C4-2B (cell line): Measurements from ENCODE around the gene MAPK1IP1L.
"Not testable (repeated sequence)": the region's sequence is repeated elsewhere in the genome, so short reads cannot be mapped to it uniquely, and the experiment has no call there.

Experiments
- ZFX ChIP-seq: fragments of 450-650 bp; IDR thresholded peaks from 2 replicates; pipeline ENCODE4 v1.6.1; 2017
- TF ChIP-seq, protein P1 (sequence below): fragments of 450-650 bp; conservative IDR thresholded peaks from 2 replicates; pipeline ENCODE4 v1.5.1; 2017; ENCODE audit warnings: mild to moderate bottlenecking

DNA sequence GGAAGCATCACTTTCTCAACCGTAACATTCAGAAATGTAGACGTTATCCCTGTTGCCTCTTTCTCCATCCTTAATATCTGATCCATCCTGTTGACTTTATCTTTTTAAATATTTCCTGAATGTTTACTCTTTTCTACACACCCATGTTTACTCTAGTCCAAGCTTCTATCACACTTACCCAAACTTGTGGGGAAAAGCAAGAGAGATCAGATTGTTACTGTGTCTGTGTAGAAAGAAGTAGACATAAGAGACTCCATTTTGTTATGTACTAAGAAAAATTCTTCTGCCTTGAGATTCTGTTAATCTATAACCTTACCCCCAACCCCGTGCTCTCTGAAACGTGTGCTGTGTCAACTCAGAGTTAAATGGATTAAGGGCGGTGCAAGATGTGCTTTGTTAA, 27.1 kb upstream of the MAPK1IP1L start:
- TF ChIP-seq, protein P1, sequence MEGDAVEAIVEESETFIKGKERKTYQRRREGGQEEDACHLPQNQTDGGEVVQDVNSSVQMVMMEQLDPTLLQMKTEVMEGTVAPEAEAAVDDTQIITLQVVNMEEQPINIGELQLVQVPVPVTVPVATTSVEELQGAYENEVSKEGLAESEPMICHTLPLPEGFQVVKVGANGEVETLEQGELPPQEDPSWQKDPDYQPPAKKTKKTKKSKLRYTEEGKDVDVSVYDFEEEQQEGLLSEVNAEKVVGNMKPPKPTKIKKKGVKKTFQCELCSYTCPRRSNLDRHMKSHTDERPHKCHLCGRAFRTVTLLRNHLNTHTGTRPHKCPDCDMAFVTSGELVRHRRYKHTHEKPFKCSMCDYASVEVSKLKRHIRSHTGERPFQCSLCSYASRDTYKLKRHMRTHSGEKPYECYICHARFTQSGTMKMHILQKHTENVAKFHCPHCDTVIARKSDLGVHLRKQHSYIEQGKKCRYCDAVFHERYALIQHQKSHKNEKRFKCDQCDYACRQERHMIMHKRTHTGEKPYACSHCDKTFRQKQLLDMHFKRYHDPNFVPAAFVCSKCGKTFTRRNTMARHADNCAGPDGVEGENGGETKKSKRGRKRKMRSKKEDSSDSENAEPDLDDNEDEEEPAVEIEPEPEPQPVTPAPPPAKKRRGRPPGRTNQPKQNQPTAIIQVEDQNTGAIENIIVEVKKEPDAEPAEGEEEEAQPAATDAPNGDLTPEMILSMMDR, result not testable (repeated sequence)
- TF ChIP-seq ZFX, result not testable (repeated sequence)
